ENCODE data around the gene ZNF771.
"Not testable (repeated sequence)": the region's sequence is repeated elsewhere in the genome, so short reads cannot be mapped to it uniquely, and the experiment has no call there.

The ZNF771 gene

DNA sequence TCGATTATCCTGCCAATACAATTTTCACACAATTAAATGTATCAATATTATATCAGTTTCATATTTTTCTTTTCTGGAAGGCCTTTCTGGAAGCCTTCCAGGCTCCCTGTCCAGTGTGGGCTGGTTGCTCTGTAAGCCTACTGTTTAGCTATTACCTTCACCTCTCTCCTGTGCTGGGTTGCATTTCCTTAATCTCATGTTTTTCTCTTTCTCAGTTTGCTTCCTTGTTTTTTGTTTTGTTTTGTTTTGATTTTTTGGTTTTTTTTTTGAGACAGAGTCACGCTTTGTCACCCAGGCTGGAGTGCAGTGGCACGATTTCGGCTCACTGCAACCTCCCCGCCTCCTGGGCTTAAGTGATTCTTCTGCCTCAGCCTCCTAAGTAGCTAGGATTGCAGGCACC is 31.4 kb downstream of the ZNF771 start:
- no peak for DNase-seq

DNA sequence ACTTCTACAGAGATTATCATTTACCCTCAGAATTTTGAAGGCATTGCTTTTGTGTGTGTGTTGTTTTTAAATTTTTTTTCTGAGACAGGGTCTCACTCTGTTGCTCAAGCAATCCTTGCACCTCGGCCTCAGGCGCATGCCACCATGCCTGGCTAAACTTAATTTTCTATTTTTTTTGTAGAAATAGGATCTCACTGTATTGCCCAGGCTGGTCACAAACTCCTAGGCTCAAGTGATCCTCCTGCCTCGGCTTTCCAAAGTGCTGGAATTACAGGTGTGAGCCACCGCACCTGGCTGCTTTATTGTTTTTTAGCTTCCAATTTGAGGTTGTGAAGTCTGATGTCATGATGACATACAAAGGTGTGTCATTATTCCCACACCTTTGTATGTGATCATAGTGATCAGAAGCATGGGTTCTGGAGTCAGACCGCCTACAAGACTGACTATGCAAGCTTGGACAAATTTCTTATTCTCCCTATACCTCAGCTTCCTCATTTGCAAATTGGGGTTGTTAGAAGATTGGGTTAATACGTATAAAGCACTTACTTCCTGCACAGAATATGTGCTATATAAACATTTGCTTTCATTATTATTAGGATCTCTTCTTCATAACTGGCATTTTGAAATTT is 32.4 kb downstream of the ZNF771 start:
- DNase-seq = no peak

DNA sequence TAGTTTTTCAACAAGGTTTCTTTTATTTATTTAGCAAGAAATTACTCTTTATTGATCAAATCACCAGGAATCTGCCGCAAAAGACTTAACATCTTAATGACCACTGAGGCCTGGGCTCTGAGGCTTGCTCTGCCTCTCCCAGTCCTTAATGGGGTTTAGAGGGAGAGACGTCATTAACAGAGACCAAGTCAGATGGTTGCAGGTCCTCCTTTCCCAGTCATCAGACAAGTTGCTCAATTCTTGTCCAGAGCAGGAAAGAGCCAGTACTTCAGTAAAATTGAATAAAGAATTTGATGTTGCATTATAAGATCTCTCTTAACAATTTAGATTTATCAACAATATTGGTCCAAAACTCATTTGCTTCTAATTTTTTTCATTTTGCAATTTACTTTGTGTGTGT is 36.2 kb downstream of the ZNF771 start:
- no peak for DNase-seq

DNA sequence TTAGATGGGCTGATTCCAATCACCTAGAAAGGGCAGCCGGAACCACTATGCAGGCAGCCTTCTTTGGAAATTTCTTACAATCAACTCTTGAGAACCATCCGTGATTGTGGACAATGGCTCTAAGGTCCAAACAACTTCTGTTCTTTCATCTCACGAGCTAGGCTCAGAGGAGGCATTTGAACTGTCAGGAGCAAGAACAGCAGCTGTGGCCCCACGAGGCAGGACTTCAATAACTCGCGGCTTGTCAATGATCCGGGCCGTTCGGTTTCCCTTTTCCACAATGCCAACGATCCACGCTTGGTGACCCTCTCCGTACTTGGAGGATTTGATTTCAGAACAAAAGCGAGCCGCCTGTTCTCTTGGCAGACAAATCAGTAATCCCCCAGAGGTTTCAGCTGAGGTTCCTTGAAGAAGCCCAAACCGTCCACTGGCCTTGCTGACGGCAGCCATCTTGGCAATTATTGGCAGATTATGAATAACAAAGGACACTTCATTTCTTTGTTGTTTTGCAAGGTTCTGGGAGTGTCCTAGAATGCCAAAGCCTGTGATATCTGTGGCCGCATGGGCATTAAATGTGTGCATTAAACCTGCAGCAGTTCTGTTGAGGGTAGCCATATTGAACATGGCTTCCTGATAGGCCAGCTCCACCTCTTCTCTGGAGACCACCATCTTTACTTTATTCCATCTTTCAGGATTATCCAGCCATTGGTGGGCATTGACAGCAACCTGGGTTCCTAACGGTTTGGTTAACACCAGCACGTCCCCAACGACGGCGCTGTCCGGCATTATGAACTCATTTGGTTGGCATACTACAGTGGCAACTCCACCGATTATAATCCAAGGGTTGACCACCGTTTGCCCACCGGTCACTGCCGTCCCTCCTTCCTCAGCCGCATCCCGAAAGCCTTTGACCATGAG is 37.1 kb downstream of the ZNF771 start:
- DNase-seq = no peak

DNA sequence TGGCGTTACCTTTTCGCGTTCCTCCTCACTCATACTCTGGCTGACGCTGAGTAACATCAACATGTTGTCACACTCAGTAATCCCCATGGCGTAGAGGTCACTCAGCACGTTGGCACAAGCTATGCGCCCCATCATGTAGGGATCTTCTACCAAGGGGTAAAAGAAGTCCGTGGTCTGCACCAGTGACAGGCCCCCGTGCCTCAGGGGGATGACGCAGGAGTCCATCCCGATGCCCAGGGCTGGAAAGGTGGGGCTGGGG is 37.7 kb downstream of the ZNF771 start:
- DNase-seq = no peak

DNA sequence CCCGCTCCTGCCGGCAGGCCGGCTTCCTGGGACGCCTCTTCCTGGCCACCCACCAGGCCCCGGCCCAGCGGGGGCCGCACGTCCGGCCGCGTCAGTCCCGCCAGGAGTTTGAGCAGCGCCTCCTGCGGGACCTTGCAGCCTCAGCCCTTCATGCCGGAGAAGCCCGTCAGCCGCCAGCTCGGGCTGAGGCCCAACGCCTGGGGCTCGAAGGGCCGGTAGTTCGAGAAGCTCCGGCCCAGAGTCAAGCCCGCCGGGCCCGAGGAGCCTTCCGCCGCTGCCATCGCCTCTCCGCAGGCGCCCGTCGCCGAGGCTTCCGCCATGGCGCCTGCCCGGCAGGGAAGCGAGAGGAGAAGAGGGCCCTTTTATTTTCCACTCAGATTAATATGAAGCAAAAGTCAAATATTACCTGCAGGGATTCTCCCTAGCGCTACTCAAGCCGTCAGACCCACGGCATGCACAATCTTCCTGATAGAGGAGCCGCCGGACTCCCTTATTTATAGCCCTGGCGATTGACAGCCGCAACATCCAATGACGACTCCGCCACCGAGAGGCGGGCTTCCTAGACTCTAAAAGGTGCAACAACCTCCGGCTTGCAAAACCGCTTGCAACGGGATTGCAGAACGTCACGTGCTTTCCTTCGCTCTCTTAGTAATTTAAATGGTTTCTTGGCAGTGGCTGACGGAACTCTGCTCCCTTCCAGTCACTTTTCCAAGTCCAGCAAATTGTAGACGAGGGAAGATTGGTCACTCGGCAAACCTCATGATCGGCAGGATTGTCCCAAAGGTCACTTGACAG is 38.2 kb downstream of the ZNF771 start, which contains the start of gene SEPHS2:
Gene SEPHS2 (minus strand): TSS at position 467 of the 795 bp plus-strand sequence. CDS start 147 bp downstream, at position 320.
- peak; percentile 98 for DNase-seq

DNA sequence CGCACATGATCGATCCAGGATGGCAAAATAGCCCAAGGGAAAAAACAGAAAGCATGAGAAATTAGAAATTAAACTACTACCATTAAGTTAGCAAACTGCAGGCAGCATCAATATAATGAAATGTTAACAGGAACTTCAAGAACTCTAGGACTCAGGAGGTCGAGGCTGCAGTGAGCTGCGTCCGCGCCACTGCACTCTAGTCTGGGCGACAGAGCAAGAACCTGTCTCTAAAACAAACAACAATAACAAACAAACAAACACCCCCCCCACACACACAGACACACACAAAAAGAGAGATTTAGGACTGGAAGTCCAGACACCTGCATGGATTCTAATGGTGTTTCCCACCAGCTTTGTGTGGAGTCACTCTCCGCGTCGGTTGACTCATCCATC is 38.8 kb downstream of the ZNF771 start:
- no peak for DNase-seq

DNA sequence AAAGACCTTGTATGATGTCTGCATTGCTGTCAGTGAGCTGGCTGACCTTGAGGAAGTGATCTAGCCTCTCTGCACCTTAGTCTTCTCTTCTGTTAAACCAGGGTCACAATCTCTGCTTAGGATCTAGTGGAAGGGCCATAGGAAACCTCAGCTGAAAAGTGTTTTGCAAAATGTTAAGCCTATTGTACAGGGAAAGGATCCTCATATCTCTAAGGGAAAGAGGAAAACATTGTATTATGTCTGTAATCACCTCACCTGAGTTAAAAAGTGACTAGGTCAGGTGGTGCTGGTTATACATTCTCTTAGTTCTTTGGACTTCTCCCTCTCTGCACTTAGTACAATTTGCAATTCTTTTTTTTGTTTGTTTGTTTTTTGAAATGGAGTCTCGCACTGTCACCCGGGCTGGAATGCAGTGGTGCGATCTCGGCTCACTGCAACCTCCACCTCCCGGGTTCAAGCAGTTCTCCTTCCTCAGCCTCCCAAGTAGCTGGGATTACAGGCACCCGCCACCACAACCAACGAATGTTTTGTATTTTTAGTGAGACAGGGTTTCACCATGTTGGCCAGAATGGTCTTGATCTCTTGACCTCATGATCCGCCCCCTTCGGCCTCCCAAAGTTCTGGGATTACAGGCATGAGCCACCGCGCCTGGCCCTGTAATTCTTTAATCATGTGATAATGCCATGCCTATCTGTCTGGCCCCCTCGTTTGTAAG is 40.3 kb downstream of the ZNF771 start:
- no peak for DNase-seq

DNA sequence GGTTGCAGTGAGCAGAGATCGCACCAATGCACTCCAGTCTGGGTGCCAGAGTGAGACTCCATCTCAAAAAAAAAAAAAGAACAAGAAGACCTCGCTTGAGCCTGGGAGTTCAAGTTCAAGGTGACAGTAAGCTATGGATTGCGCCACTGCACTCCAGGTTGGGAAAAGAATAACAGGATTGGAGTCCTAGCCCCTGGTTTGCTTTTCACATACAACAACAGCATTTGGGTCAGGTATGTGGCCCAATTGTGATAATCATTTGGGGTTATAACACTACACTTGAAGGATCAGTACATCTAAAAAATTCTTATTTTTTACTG is 41.7 kb downstream of the ZNF771 start:
- DNase-seq = no peak

DNA sequence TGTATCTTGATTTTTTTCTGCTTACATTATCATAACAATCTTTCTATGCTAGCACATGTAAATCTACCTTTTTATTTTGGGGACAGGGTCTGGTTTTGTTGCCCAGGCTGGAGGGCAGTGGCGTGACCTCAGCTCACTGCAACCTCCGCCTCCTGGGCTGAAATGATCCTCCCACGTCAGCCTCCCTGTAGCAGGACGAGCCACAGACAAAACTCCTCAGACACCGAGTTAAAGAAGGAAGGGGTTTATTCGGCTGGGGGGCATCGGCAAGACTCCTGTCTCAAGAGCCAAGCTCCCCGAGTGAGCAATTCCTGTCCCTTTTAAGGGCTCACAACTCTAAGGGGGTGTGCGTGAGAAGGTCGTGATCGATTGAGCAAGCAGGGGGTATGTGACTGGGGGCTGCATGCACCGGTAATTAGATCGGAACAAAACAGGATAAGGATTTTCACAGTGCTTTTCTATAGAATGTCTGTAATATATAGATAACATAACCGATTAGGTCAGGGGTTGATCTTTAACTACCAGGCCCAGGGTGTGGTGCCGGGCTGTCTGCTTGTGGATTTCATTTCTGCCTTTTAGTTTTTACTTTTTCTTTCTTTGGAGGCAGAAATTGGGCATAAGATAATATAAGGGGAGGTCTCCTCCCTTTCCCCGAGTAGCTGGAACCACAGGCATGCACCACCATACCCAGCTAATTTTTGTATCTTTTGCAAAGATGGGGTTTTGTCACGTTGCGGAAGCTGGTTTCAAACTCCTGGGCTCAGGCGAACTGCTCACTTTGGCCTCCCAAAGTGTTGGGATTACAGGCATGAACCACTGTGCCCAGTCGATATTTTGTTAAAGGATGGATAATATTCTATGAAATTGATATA is 45.5 kb downstream of the ZNF771 start:
- not testable (repeated sequence) for DNase-seq

DNA sequence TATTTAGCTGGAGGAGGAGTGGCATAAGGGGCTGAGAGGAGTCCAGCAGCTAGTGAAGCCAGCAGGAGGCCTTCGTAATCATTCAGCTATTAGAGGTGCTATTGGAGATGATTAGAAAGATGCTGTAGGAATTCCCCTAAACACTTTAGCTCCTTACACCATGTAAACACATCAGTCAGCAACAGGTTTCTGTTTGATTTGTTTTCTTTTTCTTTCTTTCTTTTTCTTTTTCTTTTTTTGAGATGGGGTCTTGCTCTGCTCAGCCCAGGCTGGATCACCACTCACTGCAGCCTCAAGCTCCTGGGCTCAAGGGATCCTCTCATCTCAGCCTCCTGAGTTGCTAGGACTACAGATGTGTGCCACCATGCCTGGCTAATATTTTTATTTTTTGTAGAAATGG is 48.9 kb downstream of the ZNF771 start:
- no peak for DNase-seq

DNA sequence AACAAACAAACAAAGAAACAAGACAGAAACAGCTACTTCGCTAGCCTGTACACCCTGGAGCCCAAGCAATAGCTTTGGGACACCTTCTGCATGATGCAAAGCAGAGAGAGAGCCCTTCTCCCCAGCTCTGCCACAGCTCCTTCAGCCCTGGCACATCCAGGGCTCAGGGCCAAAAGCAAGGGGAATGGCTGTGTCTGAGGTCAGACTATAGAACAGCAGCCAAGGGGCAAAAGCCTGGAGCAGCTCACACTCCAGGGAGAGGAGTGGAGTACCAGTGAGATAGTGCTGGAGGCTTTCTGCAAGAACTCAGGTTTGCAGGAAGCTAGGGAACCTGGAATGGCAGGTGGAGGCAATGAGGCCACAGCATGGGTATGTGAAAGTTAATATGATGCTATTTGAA is 49.9 kb downstream of the ZNF771 start:
- DNase-seq = no peak

DNA sequence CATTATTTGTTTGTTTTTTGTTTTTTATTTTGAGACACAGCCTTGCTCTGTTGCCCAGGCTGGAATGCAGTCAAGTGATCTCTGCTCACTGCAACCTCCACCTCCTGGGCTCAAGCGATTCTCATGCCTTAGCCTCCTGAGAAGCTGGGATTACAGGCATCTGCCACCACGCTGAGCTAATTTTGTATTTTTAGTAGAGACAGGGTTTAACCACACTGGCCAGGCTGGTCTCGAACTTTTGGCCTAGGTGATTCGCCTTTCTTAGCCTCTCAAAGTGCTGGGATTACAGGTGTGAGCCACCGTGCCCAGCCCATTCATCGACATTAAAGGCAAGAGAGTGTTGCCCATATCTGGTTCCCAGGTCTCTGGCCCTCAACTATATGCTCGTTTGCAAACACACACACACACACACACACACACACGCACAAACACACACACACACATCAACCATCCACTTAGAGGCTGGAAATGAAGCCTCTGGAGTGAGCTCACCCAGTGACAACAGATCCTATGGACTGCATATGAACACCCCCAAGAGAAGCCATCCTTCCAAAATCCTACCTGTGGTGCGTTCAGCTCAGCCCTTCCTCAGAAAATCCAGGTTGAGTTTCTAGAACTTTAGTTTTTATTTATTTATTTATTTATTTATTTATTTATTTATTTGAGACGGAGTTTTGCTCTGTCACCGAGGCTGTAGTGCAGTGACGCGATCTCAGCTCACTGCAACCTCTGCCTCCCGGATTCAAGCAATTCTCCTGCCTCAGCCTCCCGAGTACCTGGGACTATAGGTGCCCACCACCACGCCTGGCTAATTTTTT is 50.5 kb downstream of the ZNF771 start:
- no peak for DNase-seq

DNA sequence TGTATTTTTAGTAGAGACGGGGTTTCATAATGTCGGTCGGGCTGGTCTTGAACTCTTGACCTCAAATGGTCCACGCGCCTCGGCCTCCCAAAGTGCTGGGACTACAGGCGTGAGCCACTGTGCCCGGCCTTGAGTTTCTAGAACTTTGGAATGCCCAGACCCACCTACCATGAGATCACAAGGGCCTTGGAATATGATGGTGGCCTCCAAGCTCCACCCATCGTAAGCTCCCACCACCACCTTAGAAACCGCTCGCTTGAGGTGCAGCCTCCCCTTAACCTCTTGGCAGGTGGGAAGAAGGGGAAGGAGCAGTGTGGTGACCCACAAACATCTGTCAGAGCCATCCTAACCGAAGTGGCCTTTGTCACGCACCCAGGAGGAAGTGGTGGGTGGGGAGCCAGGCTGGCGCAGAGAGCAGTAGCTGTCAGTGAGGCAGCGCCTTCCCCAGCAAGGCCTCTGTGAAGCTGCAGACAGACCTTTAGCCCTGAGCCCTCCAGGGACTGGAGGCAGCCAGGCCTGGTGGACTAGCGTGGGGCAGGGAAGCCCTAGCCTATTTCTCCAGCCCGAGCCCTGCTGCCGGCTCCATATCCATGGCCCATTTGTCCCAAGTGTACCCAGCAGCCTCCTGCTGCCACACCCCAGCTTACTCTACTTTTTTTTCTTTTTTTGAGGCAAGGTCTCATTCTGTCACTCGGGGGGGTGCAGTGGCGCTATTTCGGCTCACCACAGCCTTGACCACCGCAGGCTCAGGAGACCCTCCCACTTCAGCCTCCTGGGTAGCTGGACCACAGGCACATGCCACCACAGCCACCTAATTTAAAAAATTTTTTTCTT is 51.4 kb downstream of the ZNF771 start:
- peak; percentile 92 for DNase-seq

DNA sequence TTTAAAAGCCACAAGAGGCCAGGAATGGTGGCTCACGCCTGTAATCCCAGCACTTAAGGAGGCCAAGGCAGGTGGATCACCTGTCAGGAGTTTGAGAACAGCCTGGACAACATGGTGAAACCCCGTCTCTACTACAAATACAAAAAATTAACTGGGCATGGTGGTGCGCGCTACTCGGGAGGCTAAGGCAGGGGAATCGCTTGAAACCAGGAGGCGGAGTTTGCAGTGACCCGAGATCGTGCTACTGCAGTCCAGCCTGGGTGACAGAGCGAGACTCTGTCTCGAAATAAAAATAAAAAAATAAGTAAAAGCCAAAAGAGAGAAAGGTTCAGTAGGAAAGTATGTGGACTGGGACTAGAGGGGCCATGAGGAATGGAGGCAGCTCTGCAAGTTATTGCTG is 52.0 kb downstream of the ZNF771 start:
- no peak for DNase-seq

DNA sequence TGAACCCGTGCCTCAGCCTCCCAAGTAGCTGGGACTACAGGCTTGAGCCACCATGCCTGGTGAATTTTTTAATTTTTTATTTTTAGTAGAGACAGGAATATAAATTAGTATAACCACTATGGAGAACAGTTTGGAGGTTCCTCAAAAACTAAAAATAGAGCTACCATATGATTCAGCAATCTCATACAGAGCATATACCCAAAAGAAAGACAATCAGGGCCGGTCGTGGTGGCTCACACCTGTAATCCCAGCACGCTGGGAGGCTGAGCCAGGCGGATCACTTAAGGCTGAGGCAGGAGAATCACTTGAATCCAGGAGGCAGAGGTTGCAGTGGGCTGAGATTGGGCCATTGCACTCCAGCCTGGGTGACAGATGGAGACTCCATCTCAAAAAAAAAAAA is 54.0 kb downstream of the ZNF771 start:
- DNase-seq = not testable (repeated sequence)

DNA sequence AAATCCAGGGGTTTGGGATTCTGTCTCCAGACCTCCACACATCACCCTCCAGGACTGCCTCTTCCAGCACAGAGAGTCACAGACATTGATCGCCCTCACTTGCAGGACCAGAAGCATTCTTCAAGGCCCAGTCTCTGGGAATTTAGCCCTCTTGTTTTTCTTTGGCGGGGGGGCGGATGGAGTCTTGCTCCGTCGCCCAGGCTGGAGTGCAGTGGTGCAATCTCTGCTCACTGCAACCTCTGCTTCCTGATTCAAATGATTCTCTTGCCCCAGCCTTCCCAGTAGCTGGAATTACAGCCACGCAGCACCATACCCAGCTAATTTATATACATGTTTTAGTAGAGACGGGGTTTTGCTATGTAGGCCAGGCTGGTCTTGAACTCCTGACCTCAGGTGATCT is 56.7 kb downstream of the ZNF771 start:
- DNase-seq = no peak

All from activated CD8-positive, alpha-beta memory T cell treated with anti-CD3 and anti-CD28 coated beads, Interleukin-2, amount 50 U/mL, for 48 hours (primary cell).